ENCODE measurements around the gene TSNAXIP1.
A peak's percentile ranks its signal among the peaks of the same experiment; 100 is the strongest.

Gene TSNAXIP1

DNA sequence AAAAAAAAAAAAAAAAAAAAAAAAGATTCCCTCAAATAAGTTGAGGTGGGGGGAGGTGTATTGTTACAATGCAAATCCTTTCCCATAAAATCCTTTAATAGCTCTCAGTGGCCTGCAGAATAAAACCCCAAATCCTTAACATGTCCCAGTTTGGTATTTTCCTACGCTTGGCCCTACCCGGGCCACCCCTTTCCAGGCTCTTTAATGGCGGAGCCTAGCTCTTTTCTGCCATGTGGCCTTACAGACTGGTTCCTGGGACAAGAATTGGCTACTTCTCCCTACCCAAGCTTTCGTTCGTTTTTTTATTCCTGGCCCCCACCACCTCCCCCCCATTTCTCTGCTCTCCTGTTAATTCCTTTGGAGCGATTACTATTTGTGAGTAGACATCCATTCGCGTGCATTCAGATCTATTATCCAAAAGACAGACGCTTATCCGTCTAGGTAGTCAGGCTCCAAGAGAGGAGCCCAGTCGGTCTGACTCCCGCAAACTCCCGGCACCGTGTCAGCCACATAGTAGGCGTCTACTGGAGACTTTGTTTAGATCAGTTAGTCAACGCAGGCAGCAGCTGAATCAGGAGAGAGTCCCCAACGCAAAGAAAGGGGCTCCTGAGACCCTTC is 34.6 kb downstream of the TSNAXIP1 start:
- DNase-seq = no peak

DNA sequence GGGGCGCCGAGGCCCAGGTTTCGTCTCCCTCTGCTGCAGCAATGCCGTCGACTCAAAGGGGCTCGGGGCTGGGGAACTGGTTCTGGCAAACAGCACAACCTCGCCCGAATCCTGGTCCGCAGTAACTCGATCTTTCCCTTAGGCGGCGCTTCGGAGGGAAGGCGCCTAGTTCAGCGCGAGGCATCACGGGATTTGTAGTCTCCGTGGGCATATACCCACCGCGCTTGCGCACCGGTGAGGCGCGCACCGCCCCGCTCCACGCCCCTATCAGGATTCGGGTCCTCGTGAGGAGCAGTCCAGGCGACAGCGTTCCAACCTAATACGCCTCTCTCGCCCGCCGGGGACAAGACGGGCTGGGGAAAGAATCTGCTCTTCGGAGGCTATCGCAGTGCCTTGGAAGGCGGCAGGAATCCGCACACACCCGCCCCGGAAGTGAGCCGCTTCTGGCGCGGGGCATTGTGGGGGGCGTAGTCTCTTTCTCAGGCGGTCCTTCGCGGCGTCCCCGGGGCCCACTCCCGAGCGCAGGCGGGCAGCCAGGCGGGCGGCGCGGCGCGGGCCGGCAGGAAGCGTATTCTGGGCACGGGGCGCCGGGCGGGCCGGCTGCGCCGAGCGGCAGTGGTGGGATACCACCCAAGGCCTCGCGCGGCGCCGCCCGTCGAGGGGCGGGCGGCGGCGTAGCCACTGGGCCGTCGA is 35.3 kb downstream of the TSNAXIP1 start, which contains the start of gene THAP11:
Gene THAP11 (plus strand): TSS at position 505 of the 693 bp plus-strand sequence. CDS start 235 bp downstream, outside the sequence.
- peak; percentile 95 for DNase-seq

DNA sequence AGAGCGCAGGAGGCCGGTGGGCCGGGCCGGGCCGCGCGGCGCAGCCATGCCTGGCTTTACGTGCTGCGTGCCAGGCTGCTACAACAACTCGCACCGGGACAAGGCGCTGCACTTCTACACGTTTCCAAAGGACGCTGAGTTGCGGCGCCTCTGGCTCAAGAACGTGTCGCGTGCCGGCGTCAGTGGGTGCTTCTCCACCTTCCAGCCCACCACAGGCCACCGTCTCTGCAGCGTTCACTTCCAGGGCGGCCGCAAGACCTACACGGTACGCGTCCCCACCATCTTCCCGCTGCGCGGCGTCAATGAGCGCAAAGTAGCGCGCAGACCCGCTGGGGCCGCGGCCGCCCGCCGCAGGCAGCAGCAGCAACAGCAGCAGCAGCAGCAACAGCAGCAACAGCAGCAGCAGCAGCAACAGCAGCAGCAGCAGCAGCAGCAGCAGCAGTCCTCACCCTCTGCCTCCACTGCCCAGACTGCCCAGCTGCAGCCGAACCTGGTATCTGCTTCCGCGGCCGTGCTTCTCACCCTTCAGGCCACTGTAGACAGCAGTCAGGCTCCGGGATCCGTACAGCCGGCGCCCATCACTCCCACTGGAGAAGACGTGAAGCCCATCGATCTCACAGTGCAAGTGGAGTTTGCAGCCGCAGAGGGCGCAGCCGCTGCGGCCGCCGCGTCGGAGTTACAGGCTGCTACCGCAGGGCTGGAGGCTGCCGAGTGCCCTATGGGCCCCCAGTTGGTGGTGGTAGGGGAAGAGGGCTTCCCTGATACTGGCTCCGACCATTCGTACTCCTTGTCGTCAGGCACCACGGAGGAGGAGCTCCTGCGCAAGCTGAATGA is 36.0 kb downstream of the TSNAXIP1 start:
- DNase-seq = peak; percentile 70

DNA sequence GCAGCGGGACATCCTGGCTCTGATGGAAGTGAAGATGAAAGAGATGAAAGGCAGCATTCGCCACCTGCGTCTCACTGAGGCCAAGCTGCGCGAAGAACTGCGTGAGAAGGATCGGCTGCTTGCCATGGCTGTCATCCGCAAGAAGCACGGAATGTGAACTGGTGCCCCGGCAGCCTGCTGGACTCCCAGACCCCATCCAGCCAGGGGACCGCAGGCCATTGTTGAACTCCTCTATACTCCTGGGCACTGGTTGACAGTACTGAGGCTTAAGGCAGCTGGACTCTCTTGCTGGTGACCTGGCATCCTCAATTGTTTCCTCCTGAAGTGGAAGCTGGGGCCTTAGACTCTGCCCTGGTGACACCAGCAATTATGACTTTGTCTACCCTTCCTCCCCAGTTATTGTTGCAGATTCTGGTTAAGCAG is 36.7 kb downstream of the TSNAXIP1 start:
- DNase-seq = no peak

DNA sequence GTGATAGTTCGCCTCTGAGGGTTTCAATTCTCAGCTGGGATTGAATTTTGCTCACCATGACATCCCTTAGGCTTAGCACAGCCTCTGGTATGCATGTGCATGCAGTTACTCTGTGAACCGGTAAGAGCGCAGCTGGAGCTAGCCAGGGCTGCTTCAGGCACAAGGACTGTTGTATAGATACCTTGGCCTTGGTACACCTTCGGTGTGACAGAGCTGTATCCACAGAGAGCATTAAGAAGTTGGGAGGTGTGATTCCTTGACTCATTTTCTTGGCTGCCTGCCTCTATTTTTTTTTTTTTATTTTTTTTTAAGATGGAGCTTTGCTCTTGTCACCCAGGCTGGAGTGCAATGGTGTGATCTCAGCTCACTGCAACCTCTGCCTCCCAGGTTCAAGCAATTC is 37.8 kb downstream of the TSNAXIP1 start:
- DNase-seq = no peak

DNA sequence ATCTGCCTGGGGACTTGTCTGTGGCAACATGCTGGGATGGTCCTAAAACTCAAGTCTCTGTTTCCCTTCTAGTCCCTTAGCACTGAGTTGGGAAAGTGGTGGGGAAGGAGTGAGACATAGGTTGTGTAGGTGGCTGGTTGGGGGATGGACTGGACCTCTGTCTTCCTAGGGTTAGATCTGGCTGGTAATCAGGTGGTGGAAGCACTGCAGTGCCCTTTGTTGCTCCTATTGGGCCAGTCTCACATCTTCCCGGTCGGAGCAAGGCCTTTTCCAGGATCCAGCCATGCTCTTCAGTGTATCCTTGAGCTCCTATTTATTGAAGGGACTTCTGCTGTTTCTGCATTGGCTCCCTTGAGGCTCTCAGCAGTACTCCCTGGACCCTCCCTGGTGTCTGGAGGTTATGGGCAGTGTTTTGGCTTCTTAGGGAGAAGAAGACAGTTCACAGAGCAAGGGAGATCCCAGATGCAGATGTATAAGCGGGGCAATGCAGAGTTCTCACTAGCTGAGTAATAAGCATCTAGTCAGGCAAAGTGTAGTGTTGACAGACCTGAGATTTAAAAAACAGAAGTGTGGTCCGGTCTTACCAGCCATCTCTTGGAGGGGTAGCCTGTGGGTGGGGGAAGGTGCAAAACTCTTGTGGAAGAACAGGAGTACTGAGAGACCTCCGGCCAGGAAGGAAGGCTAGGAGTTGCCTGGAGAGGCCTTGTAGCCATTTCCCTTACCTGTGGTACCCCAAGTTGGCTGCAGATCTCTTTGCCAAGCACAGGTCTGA is 38.8 kb downstream of the TSNAXIP1 start:
- DNase-seq = no peak

DNA sequence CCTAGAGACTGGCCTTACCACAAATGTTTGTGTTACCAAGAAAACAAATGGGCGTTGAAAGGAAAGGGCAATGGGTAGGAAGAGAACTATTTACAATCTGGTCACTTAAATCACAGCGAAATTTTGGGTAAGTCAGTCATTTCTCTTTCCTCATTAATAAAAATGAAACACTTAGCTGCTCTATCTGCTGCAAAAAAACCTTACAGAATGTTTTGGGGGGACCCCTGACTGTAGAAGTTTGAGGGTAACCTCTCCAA is 39.3 kb downstream of the TSNAXIP1 start:
- no peak for DNase-seq

DNA sequence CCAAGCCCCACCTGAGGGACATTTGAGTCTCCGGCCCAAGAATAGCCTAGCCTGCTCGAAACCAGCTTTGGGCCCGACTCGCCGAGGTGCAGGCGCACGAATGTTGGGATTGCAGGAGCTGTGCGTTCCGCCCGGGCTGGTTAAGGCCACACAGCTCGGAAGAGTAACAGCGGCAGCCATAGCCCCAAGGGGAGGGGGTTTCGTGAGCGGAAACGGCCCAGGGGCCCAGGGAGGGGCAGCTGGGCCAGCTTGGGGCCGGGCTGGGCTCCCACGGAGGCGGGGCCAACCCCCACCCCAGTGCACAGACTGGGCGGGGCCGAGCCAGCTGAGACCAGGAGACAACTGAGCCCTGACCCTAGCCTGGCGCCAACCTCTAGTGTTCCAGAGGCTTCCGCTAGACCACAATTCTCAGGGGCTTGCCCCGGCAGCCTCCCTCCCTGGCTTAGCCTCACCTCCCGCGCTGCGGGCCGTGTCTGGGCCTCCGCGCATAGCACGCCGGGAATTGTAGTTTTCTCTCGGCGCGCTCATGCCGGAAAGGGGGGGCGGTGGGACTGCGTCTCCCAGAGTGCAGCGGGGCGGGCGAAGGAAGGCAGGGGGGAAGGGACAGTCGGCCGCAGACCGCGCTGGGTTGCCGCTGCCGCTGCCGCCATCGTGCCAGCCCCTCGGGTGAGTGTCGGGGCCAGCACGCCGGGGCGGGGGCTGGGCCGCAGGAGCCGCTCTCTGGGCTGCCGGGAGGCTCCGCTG is 39.8 kb downstream of the TSNAXIP1 start, which contains the start of gene NUTF2:
Gene NUTF2 (plus strand): TSS at position 614 of the 744 bp plus-strand sequence. CDS start 18,198 bp downstream, outside the sequence.
- peak; percentile 97 for DNase-seq

DNA sequence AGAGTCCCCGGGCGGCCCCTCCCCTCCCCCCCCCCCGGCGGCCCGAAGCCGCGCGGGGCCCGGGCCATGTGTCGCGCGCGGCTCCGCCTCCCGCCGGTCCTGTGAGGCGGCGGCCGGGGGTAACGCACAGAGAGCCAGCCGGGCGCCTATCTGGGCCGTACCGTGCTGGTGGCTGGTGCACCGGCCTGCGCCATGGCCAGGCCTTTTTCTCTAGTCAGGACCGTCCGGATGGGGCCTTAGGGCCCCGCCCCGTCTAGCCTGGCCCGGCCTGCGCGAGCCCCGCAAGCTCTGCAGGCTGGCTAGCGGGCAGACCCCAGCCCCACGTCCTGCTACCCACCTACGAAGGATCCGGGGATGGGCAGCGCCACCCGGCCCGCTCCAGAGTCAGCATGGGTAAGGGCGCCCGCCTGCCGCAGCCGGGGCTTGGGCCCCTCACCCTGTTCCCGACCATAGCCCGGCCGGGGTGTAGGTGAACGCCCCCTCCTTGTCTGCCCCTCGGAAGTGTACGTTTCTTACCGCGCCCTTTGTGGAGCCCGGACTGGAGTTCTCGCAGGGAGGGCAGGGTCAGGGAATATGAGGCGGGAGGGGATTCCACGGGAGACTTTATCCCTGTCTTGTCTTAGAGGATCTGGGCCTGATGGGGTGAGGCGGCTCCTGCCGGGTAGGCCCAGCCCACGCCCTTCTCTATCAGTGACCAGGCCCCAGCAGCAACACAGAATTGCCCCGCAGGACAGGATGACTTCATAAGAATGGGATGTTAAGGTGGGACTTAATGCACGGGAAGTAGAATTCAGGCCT is 40.6 kb downstream of the TSNAXIP1 start, which contains the start of gene CENPT:
Gene CENPT (minus strand): TSS at position 630 of the 798 bp plus-strand sequence. CDS start 13,834 bp downstream, outside the sequence.
- DNase-seq = peak; percentile 24

DNA sequence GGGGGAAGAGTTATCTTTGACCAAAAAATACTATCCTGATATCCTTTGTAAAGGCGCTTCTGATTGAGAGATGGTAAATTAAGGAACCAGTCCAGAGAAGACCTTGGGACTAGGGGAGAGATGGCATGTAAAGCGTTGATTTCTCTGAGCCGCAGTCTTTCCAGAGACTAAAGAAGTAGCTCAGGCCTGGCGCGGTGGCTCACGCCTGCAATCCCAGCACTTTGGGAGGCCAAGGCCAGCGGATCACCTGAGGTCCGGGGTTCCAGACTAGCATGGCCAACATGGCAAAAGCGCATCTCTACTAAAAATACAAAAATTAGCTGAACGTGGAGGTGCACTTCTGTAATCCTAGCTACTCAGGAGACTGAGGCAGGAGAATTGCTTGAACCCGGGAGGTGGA is 41.4 kb downstream of the TSNAXIP1 start:
- no peak for DNase-seq

DNA sequence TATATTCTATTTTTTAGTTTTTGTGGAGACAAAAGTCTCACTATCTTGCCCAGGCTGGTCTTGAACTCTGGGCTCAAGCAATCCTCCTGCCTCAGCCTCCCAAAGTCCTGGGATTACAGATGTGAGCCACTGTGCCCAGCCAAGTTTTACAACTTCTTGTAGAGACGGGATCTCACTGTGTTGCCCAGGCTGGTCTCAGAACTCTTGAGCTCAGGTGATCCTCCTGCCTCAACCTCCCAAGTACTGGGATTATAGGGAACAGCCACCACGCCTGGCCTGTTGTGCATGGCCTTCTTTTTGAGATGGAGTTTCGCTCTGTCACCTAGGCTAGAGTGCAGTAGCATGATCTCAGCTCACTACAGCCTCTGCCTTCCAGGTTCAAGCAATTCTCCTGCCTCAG is 47.0 kb downstream of the TSNAXIP1 start:
- DNase-seq = no peak

DNA sequence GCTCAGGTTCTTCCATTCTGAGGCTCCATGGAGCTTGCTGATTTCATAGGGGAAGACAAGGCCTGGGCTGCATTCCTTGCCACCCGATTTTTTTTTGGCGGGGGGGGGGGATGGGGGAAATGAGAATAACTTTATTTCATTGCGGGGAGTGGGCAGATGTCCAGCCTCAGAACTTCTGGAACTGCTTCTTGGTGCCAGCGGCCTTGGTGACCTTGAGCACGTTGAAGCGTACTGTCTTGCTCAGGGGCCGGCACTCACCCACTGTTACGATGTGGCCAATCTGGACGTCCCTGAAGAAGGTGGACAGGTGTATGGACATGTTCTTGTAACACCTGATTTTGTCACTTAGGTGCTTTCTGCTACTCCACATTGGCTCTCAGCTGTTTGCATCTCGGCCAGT is 49.1 kb downstream of the TSNAXIP1 start:
- no peak for DNase-seq

DNA sequence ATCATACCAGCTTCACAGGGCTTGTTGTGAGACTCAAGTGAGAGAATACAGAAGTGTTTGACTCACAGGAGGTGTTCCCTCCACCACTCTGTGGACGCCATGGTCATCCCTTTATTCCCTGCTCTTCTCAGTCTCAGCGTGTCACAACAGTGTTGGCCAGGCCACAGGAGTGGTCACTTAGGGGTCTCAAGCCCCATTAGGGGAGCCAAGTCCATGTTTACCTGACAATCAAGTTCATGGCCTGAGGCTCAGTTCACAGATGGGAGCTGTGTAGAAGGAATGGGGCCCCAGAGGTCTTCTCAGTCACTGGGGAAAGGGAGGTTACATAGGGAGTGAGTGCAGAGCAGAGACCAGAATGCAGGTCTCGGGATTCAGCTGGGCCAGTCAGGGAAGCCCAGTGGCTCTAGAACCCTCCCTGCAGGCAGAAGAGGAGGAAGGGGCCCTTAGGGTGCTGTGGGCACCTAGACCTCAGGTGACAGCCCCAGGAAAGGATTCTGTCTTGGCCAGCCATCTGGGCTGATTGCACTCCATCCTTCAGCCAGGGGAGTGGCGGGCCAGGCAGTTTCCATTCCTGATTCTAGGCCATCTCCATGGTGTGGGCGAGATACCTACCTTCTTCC is 50.3 kb downstream of the TSNAXIP1 start:
- DNase-seq = no peak

DNA sequence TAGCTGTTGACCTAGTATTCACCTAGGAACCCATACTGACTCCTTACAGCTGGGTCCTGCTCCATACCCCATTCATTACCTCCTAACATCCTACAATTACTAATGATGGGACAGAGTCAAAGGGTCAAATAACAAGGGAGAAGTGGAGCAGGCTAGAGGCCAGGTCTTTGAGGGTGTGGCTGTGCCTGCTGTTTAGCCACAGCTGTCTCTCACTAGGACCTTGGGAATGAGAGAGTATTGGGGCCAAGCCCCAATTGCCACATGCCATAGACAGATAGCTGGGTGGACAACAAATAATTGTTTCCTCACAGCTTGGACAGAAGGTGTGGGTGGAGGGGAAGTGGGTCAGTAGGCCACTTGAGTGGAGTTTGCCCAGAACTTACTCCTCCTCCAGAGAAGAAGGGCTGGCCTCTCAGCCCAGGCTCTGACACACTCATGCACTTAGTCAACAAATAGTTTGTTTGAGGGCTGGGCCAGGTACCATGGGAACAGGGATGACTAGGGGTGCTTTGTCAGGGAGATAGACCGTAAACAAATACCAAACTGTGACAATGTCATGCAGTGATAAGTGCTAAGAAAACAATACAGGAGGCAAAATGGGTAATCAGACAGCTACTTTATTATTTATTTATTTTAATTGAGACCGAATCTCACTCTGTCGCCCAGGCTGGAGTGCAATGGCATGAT is 51.0 kb downstream of the TSNAXIP1 start:
- DNase-seq = peak; percentile 31

DNA sequence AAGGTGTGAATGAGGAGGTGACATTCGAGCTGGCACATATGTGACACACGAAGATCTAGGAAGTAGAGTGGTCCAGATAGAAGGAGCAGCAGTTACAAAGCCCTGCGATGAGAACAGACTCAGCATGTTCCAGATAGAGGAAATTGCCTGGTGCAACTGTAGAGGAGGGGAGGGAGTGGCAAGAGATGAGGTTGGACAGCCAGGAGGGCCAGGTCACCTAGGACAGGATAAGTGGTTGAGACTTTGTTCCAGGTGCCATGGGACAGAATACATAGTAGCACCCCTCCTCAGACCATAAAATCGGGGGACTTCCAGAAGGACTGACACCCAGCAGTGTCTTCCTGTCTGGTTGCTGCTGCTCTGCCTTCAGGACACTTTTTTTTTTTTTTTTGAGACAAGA is 51.8 kb downstream of the TSNAXIP1 start:
- no peak for DNase-seq

DNA sequence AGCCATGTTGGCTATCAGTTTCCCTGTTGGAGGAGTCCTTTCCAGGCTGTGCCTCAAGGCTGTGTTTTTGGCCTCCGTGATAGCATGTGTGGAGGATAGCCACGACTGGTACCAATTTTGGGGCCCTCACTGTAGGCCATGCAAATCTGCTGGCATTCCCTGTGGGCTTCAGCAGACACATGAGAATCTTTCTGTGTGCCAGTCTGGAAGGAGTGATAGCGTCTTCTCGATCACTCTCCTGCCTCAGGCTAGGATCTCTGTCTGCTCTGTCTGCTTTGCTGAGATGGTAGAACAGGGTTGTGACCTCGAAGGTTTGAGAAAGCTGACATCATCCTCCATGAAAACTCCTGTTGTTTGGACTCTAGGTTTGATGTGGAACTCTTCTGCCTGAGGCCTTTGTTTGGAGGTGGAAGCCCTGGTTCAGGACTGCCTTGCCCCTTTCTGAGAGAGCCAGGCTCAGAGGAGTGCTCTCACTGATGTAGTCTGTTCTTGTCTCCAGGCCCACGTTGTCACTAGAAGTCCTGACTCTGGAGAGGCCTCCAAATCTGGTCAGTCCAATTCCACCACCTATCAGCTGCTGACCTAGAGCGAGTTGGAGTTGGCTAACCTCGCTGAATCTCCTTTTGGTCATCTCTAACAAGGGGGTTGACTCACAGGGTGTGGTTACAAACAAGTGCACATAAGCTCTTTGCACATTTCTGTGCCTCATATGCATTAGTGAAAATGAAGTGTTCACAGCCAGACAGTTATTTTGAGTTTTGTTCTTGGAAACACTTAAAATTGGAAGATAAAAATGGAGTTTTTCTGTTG is 54.1 kb downstream of the TSNAXIP1 start:
- DNase-seq = no peak

DNA sequence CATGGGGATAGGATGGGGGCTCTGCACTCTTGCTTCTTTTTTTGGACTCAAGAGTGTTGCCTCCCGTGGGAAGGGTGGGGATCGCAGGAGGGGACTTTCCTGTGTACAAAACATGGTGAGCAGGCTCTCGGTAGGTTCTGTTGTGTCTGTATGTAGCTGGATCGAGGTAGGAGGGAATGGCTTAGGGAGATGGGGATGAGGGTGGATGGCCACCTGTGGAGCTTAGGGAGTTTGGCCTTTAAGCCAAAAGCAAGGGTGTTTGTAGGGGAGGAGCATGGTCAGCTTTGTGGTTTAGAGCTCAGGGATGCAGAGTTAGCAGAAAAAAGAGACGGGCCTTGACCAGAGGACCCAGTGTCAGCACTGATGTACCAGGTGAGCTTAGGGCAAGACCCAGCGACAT is 55.2 kb downstream of the TSNAXIP1 start:
- no peak for DNase-seq

DNA sequence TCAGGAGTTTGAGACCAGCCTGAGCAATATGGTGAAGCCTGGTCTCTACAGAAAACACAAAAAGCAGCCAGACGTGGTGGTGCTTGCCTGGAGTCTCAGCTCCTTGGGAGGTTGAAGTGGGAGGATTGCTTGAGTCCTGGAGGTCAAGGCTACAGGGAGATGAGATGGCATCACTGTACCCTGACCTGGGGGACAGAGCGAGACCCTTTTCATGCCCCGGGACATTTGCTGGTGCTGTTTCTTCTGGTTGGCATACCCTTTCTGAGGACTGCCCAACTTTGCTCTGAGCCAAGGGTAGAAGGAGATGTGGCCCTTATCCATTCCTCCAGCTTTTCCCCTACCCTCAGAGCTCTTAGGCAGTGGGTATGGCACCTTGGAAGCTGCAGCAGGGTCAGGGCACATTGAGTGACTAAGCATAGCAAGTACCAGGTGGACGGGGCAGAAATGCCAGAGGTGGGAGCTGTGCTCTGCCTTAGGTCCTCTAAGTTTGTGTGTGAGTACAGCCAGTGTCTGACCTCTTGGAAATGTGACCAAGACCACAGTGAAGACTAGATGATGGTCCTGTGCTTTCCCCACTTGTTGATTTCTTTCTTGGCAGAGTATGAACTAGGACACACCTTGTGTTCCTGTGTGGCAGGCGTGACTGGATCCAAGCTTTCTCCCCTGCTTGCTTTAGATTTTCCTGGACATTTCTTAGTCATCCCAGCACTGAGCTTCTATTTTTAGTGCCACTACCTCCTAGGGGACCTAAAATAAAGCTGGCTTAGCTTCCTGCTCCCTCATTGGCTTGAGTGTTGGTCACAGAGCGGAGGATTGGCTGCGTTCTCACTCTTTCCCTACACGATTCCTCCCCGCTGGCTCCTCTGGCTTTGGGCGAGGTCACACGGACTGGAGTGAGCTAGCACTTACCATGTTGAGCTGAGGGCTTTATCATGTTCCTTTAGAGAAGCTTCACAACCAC is 56.2 kb downstream of the TSNAXIP1 start:
- no peak for DNase-seq

Data from stimulated activated CD4-positive, alpha-beta T cell treated with anti-CD3 and anti-CD28 coated beads, Interleukin-15, amount 100 ng/mL, for 24 hours (primary cell).